Measurements from ENCODE around the gene ABCA12.

The ABCA12 gene

GRCh38 chr2:215034154-215034553 lies 104.3 kb downstream of the ABCA12 start:
- DNase-seq, result no peak

- no peak for DNase-seq
These were observed 106.3 kb downstream of the ABCA12 start for GRCh38 chr2:215032153-215032552.

GRCh38 chr2:215031321-215031720 lies 107.1 kb downstream of the ABCA12 start:
- DNase-seq, result no peak

DNA sequence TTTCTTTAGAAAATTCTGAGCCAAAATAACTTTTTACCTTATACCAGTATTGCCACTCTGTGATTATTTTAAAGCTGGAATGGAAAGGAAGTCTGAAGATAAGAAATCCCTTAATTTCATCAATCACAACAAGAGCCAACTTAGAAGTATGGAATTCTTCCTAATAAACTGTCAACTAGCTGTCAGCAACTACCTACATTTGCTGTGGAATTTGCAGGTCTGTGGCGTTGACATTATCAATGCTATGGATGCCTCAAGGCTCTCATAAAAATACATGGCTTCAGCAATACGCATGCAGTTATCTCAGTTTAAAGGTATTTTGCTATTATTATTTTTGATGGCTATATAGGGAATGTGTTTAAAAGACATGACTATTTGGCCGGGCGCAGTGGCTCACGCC lies 108.5 kb downstream of the ABCA12 start:
- no peak for DNase-seq

DNA sequence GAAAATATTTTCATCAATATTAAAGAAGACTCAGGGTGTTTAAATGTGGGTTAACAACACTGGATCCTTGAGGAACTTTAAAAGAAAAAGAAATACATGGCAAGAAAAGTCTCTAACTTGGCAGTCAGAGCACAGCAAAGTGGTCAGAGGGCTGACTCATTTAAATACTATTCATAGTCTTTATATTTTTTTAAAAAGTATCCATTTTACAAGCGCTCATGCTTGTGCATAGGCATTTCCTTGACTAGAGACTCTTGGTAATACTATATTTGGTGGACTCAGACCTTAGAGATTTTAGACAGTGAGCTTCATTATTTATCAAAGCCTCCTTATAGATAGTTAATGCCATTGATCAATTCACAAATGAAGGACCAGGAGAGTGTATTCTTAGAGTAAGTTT lies 110.2 kb downstream of the ABCA12 start:
- no peak for DNase-seq

GRCh38 chr2:215027779-215028178 lies 110.6 kb downstream of the ABCA12 start:
- no peak for DNase-seq

DNA sequence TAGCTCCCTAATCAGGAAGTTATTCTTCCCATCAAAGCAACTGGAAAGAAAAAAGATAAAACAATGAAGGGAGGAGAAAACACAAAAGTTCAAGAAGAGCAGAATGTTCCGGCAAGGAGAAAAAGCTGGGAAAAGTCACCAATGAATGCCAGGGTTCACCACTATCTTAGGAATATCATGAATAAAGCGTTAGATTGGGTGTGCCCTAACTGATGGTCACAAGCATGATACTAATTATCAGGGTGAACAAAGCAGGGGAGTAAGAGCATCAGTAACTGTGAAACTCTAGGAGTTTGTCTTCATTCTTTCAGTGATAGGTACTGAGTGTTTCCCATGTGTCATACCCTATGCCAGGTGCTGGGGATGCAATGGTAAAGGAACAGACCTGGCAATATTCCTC lies 115.5 kb downstream of the ABCA12 start:
- no peak for DNase-seq

DNA sequence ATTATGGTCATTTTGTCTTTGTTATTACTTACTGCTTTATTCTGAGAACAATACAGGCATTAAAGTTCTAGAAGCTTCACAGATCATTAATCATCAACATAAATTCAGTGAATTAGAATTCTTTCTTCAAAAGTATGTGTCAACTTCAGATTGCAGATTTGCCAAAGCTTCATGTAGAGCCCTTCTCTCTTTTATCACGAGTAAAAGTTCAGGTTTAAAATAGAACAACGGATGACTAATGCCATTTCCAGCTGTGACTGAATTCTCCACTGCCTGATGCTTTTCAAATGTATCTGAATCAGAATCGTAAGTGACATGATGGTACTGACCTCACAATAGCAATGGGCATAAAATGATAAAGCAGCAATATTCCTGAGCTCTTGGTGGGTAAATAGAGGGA lies 116.0 kb downstream of the ABCA12 start:
- DNase-seq, result no peak

- no peak for DNase-seq
These were observed 118.1 kb downstream of the ABCA12 start for GRCh38 chr2:215020283-215020682.

GRCh38 chr2:215019521-215020145 lies 118.8 kb downstream of the ABCA12 start:
- DNase-seq, result no peak

GRCh38 chr2:215019085-215019484 lies 119.3 kb downstream of the ABCA12 start:
- DNase-seq, result no peak

GRCh38 chr2:215015421-215015820 lies 123.0 kb downstream of the ABCA12 start:
- no peak for DNase-seq

- no peak for DNase-seq
These were observed 128.0 kb downstream of the ABCA12 start for GRCh38 chr2:215010390-215010789.

DNA sequence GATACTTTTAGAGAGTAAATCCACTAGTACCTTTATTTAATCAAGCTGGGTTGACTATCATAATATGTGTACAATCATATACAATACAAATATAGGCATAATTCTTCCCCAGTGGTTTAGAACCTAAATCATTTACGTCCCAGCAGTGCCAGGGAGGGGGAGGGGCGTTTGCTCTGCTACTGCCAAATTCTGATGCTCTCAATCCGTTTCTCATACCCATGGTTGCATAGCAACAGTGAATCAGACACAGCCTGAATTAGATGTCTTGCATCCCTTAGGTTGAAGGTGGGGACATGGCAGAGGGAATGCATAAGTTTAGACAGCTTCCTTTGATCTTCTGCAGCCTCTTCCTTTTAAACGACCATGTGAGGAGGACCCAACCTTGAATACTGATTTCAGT lies 135.4 kb downstream of the ABCA12 start:
- no peak for DNase-seq

- DNase-seq, result peak; percentile 19 to 52
These were observed 135.9 kb downstream of the ABCA12 start for GRCh38 chr2:215002500-215002899.

DNA sequence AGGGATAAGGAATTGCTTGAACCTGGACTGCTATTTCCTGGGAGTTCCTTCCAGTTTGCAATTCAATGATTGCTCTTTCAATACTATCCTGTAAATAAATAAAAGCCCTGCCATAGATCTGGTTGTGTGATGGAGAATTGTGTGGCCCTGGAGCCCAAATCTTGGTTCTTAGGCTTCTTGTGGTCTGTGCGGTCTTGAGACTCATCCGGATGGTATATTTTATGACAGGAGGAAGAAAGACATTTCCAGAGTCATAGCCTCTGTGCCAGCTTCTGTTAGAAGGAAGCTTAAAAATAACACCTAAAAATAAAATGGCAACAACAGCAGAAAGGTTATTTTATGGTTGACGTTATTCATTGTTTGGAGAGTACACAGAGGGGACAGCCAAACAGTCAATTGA lies 137.7 kb downstream of the ABCA12 start:
- no peak for DNase-seq

GRCh38 chr2:214995926-214996670 lies 142.3 kb downstream of the ABCA12 start:
- DNase-seq, result no peak

- no peak for DNase-seq
These were observed 143.0 kb downstream of the ABCA12 start for GRCh38 chr2:214995409-214995808.

DNA sequence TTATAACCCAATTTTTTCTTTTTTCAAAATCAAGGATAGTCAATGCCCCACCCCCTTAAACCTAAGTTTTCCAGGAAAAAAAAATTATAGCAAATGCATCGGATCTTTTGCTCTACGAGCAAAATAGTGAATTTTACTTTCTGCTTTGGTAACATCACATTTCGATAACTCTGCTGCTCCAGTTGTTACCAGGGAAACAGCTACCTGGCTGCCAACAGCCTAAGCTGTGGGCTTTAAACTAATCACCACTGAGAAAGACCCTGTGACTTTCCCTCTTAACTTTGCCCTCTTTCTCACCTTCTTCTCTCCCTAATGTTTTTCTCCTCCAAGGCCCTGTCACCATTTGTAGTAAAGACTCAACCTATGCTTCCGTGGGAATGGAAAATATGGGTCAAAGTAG lies 145.5 kb downstream of the ABCA12 start:
- DNase-seq, result no peak

- no peak for DNase-seq
These were observed 149.2 kb downstream of the ABCA12 start for GRCh38 chr2:214989187-214989586.

GRCh38 chr2:214987261-214987660 lies 151.2 kb downstream of the ABCA12 start:
- no peak for DNase-seq

DNA sequence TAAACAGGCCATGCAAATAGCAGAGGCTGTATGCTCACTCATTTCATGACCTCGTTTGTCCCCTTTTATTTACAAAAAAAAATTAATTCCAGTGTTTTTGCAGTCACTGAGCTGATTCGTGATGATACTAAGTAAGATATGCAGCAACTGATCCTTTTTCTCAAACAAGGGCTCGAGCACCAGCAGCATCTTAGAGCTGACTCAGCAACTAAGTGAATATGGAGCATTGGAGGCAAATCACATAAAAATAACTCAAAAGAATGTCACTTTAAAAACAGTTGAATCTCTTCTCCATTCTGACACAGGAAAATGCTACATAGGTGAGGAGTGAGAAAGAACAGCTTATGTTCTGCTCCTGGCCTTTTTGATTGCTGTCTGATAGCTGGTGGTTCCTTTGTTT lies 152.8 kb downstream of the ABCA12 start:
- DNase-seq, result no peak

GRCh38 chr2:214966420-214966819 lies 172.0 kb downstream of the ABCA12 start:
- no peak for DNase-seq

GRCh38 chr2:214960677-214961076 lies 177.7 kb downstream of the ABCA12 start:
- DNase-seq, result no peak

- DNase-seq, result no peak
These were observed 191.5 kb downstream of the ABCA12 start for GRCh38 chr2:214946949-214947348.
